Measurements from ENCODE around the gene SLC35B1. TPM values are rescaled to one million over a fixed set of nuclear protein-coding genes. Genes with fewer than 3 reads are reported as not detected.

Gene SLC35B1
- polyA plus RNA-seq, 2 of the 4 experiments (the other 2 are of a cell fraction), result 72.7 to 191 TPM

DNA sequence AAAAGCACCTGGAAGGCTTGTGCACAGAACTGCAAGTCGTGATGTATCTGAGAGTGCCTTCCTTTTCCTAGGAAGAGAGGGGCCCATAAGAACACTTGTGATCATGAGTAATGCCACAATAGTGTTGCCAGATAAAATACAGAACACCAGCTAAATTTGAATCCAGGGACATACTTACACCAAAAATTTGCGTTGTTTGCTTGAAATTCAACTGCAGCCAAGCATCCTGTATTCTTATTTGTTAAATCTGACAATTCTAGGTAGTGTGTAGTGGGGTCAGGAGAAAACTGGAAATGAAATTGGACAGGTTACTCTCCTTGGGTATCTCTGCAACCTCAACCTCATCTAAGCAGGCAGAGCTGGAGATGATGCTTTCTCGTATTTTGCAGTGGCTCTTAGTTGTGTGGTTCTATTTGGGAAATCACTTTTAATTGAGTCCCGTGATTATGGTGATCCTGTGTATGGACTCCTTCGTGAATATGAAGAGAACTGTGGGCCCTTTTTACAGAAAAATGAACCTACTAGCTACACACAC is 12.0 kb downstream of the SLC35B1 start:
- ATAC-seq, result no peak
- no peak for TF ChIP-seq CHD4 (IDR thresholded peaks at IDR 0.05; ENCODE audit: borderline replicate concordance)
- no peak for TF ChIP-seq JUNB (IDR thresholded peaks at IDR 0.05)
- TF ChIP-seq, protein P1, sequence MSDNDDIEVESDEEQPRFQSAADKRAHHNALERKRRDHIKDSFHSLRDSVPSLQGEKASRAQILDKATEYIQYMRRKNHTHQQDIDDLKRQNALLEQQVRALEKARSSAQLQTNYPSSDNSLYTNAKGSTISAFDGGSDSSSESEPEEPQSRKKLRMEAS (IDR thresholded peaks at IDR 0.05), result no peak
- no peak for TF ChIP-seq HOXB5 (CRISPR knock-in tag; IDR thresholded peaks at IDR 0.05)
- no peak for TF ChIP-seq FOXS1 (CRISPR knock-in tag; IDR thresholded peaks at IDR 0.05)
- TF ChIP-seq MAFK (IDR thresholded peaks at IDR 0.05; ENCODE audit: partially characterized antibody), result no peak
- no peak for TF ChIP-seq NFE2L2 (conservative IDR thresholded peaks at IDR 0.05; ENCODE audit: low read length)
- no peak for TF ChIP-seq TFCP2L1 (CRISPR knock-in tag; IDR thresholded peaks at IDR 0.05)
- no peak for DNase-seq (ENCODE audit: low read depth in 1 of 2, low spot score in 1 of 2)
- POLR2A ChIA-PET, result interaction anchor here (1.2 to 4.2 kb wide), 3 partner anchors 12 to 126 kb away, joined by 3 to 19 read pairs (median 4); partner anchors contain the start of genes KAT7 and SLC35B1
- CTCF ChIA-PET, result interaction anchor here (0.6 to 49.7 kb wide), 41 partner anchors 13 to 301 kb away, joined by 3 to 2008 read pairs (median 4); partner anchors contain the start of genes DLX3, NXPH3, SLC35B1 and SPOP
- Histone ChIP-seq H3K27ac (no peak overlapping the region), H3K9me3 (no peaks in the 10 kb centered on the region), H3K4me1 (no peaks in the 10 kb centered on the region), H3K4me2 (no peak overlapping the region), H3K4me3 (no peak overlapping the region)
- no peak for FAIRE-seq
- WGBS (ENCODE audit: missing lambda C conversion rate), result 30% methylated on average over 5 of the region's 5 CpGs

DNA sequence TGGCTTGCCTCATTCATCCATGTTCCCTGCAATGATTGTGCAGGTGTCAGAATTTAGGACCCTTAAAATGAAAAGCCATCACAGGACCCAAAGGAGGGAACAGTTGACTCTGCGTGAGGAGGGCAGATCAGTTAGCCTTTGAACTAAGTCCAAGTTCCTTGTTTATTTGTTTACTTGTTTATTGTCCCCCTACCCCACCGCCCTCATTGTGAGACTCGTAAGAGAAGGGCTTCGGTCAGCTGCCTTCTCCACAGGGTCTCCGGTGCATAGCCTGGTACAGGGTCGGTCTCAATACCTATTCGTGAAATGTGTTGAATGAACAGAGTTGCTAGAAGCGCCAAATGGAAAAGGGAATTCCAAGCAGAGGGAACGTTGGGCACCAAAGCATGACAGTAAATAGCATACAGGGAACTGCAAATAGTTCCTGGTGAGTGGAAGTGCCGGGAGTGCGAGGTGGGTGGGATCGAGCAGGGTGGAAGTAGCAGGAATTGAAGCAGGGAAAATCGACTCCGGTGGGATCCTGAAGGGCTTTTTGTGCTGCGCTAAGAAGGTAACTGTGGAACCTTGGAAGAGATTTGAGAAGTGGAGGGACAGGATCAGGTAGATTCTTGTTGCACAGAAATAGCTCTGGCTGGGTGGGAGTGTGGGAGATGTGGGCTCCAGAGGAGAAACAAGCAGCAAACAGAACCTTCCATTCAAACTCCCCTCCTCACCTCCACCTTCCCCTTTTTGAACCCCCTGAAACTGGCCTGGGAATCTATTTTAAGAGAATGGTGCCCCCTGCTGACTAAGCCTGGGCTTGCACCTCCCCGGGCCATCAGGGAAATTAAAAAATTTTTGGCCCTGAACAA is 12.7 kb downstream of the SLC35B1 start:
- Histone ChIP-seq H3K27ac (no peak overlapping the region), H3K4me3 (no peak overlapping the region), H3K4me2 (peak overlapping the region; percentile 13), H3K4me1 (no peaks in the 10 kb centered on the region), H3K9me3 (no peaks in the 10 kb centered on the region)
- TF ChIP-seq TP53 (CRISPR knock-in tag; IDR thresholded peaks at IDR 0.05), result no peak
- TF ChIP-seq RAD21 (conservative IDR thresholded peaks at IDR 0.05 in 1 of 2, IDR thresholded peaks at IDR 0.05 in 1 of 2), result peak; percentile 98
- TF ChIP-seq, protein P2, sequence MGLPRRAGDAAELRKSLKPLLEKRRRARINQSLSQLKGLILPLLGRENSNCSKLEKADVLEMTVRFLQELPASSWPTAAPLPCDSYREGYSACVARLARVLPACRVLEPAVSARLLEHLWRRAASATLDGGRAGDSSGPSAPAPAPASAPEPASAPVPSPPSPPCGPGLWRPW (IDR thresholded peaks at IDR 0.05), result no peak
- no peak for TF ChIP-seq FOSB (CRISPR knock-in tag; IDR thresholded peaks at IDR 0.05)
- TF ChIP-seq, protein P3, sequence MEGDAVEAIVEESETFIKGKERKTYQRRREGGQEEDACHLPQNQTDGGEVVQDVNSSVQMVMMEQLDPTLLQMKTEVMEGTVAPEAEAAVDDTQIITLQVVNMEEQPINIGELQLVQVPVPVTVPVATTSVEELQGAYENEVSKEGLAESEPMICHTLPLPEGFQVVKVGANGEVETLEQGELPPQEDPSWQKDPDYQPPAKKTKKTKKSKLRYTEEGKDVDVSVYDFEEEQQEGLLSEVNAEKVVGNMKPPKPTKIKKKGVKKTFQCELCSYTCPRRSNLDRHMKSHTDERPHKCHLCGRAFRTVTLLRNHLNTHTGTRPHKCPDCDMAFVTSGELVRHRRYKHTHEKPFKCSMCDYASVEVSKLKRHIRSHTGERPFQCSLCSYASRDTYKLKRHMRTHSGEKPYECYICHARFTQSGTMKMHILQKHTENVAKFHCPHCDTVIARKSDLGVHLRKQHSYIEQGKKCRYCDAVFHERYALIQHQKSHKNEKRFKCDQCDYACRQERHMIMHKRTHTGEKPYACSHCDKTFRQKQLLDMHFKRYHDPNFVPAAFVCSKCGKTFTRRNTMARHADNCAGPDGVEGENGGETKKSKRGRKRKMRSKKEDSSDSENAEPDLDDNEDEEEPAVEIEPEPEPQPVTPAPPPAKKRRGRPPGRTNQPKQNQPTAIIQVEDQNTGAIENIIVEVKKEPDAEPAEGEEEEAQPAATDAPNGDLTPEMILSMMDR (IDR thresholded peaks at IDR 0.05), result peak; percentile 98
- TF ChIP-seq HOXB13 (CRISPR knock-in tag; IDR thresholded peaks at IDR 0.05; ENCODE audit: low read depth), result no peak
- peak; percentile 99 for TF ChIP-seq SMC3 (IDR thresholded peaks at IDR 0.05)
- DNase-seq (ENCODE audit: low read depth in 1 of 2, low spot score in 1 of 2), result peak; percentile 33 to 58
- ChIA-PET POLR2A (interaction anchor here (1.2 kb wide), 1 partner anchor 93 kb away, joined by 3 read pairs; the partner anchor contains the start of gene KAT7), CTCF (interaction anchor here (0.5 to 49.7 kb wide), 40 partner anchors 12 to 302 kb away, joined by 3 to 2008 read pairs (median 4); partner anchors contain the start of genes DLX3, NXPH3, SLC35B1 and SPOP)
- no peak for FAIRE-seq
- ATAC-seq, result peak; percentile 36 to 64; a peak in 4 of 6 replicates
- 17% methylated on average over 16 of the region's 16 CpGs for WGBS (ENCODE audit: missing lambda C conversion rate)

DNA sequence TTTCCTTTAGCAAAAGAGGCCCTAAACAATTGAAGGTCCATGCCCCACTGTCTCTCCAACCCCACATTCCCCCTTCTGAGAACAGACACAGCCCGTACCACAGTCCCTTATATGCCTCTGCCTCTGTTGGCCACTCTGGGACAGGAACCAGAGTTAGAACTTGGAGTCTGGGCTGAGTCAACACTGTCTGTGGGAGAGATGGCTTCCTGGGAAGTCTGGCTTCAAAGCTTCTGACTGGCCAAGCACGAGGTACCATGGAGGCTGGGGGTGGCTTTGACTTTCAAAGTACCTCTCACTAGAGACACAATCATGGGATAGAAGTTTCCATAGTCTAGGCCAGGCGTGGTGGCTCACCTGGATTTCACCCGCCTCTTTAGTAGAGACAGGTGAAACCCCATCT is 15.0 kb downstream of the SLC35B1 start:
- H3K9me3 ChIP-seq, result no peaks in the 10 kb centered on the region
- WGBS (ENCODE audit: missing lambda C conversion rate), result 70% methylated on average over 4 of the region's 4 CpGs
- POLR2A ChIA-PET, result no interaction called here
- 0 out of 3 replicates have a peak, but pooled peaks cover 4% of the 10 kb centered on the region for H3K4me1 ChIP-seq
- H3K4me2 ChIP-seq, result no peak overlapping the region
- H3K27ac ChIP-seq, result no peak overlapping the region
- CTCF ChIA-PET, result interaction anchor here (0.6 to 49.7 kb wide), 4 partner anchors 26 to 313 kb away, joined by 3 to 2008 read pairs (median 288); partner anchors contain the start of genes DLX3, NXPH3 and SLC35B1
- H3K4me3 ChIP-seq, result no peak overlapping the region
- no peak for DNase-seq (ENCODE audit: low read depth in 1 of 2, low spot score in 1 of 2)
- no peak for ATAC-seq
- FAIRE-seq, result no peak
- TF ChIP-seq CHD2 (IDR thresholded peaks at IDR 0.05; ENCODE audit: low read length, partially characterized antibody) (no peak), HOXB13 (CRISPR knock-in tag; IDR thresholded peaks at IDR 0.05; ENCODE audit: low read depth) (no peak), CEBPB (IDR thresholded peaks at IDR 0.05) (no peak), NR3C1 (IDR thresholded peaks at IDR 0.05) (no peak)
- TF ChIP-seq, protein P4, sequence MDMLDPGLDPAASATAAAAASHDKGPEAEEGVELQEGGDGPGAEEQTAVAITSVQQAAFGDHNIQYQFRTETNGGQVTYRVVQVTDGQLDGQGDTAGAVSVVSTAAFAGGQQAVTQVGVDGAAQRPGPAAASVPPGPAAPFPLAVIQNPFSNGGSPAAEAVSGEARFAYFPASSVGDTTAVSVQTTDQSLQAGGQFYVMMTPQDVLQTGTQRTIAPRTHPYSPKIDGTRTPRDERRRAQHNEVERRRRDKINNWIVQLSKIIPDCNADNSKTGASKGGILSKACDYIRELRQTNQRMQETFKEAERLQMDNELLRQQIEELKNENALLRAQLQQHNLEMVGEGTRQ (IDR thresholded peaks at IDR 0.05), result no peak
- TF ChIP-seq, protein P5, sequence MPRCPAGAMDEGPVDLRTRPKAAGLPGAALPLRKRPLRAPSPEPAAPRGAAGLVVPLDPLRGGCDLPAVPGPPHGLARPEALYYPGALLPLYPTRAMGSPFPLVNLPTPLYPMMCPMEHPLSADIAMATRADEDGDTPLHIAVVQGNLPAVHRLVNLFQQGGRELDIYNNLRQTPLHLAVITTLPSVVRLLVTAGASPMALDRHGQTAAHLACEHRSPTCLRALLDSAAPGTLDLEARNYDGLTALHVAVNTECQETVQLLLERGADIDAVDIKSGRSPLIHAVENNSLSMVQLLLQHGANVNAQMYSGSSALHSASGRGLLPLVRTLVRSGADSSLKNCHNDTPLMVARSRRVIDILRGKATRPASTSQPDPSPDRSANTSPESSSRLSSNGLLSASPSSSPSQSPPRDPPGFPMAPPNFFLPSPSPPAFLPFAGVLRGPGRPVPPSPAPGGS (IDR thresholded peaks at IDR 0.05), result no peak

All from A549 (cell line).